ENCODE measurements around the gene TGM3. TPM values are rescaled to one million over a fixed set of nuclear protein-coding genes. Genes with fewer than 3 reads are reported as not detected.
"Not testable (repeated sequence)": the region's sequence is repeated elsewhere in the genome, so short reads cannot be mapped to it uniquely, and the experiment has no call there.

TGM3 gene, protein sequence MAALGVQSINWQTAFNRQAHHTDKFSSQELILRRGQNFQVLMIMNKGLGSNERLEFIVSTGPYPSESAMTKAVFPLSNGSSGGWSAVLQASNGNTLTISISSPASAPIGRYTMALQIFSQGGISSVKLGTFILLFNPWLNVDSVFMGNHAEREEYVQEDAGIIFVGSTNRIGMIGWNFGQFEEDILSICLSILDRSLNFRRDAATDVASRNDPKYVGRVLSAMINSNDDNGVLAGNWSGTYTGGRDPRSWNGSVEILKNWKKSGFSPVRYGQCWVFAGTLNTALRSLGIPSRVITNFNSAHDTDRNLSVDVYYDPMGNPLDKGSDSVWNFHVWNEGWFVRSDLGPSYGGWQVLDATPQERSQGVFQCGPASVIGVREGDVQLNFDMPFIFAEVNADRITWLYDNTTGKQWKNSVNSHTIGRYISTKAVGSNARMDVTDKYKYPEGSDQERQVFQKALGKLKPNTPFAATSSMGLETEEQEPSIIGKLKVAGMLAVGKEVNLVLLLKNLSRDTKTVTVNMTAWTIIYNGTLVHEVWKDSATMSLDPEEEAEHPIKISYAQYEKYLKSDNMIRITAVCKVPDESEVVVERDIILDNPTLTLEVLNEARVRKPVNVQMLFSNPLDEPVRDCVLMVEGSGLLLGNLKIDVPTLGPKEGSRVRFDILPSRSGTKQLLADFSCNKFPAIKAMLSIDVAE
- not detected in 2 replicates for total RNA-seq

- intact Hi-C loops (cut with micrococcal nuclease) = no loop called here
These were observed at the start of gene TGM3 for GRCh38 chr20:2295886-2296515. TSS of gene TGM3 (plus strand) at chr20:2296001. CDS start at chr20:2296064, 63 bp downstream.

- intact Hi-C loops (cut with micrococcal nuclease) = loop anchor here (10.0 kb wide), 1 partner anchor 61 kb away; no protein-coding TSS in a partner anchor
These were observed 49.7 kb upstream of the TGM3 start for GRCh38 chr20:2246069-2246491.

GRCh38 chr20:2248837-2249236, 47.0 kb upstream of the TGM3 start:
- intact Hi-C loops (cut with micrococcal nuclease) = loop anchor here (10.0 kb wide), 1 partner anchor 64 kb away; no protein-coding TSS in a partner anchor

GRCh38 chr20:2249935-2250334, 45.9 kb upstream of the TGM3 start:
- intact Hi-C loops (cut with micrococcal nuclease) = loop anchor here (10.0 kb wide), 1 partner anchor 65 kb away; no protein-coding TSS in a partner anchor

DNA sequence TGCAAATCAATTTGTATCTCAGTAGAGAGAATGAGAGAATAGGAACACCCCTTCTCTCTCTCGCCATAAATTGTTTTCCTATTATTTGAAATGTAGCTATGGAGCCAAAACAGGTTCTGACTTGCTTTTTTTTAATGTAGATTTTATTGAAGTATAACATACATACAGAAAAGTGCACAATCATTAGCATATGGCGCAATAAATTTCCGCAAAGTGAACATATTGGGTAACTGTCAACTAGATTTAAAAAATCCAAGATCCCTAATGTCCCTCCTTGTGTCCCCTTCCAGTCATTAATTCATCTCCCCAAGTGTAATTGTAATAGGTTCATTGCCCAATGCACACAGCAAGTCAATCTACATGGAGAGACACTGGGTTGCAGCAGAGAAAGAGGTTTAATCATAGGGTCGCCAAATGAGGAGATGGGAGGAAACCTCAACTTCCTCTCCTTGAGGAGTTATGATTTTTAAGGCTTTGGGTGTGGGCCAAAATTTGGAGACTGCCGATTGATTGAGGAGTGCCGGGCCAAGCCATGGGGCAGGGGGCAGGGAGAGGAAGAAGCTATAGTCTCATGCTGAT, 43.3 kb upstream of the TGM3 start:
- intact Hi-C loops (cut with micrococcal nuclease) = no loop called here

DNA sequence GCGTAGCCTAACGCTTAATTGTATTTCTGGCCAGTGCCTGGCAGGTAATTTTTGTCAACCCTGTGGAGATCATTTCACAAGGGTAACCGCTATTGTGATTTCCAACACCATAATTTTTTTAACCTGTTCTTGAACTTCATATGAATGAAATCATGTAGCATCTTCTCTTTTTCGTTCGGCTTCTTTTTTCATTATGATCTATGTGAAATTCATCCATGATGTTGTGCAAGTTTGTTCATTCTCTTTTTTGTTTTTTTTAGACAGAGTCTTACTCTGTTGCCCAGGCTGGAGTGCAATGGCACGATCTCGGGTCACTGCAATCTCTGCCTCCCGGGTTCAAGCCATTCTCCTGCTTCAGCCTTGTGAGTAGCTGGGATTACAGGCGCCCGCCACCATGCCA, 42.5 kb upstream of the TGM3 start:
- intact Hi-C loops (cut with micrococcal nuclease) = no loop called here

- intact Hi-C loops (cut with micrococcal nuclease) = no loop called here
These were observed 41.5 kb upstream of the TGM3 start for GRCh38 chr20:2254333-2254732.

DNA sequence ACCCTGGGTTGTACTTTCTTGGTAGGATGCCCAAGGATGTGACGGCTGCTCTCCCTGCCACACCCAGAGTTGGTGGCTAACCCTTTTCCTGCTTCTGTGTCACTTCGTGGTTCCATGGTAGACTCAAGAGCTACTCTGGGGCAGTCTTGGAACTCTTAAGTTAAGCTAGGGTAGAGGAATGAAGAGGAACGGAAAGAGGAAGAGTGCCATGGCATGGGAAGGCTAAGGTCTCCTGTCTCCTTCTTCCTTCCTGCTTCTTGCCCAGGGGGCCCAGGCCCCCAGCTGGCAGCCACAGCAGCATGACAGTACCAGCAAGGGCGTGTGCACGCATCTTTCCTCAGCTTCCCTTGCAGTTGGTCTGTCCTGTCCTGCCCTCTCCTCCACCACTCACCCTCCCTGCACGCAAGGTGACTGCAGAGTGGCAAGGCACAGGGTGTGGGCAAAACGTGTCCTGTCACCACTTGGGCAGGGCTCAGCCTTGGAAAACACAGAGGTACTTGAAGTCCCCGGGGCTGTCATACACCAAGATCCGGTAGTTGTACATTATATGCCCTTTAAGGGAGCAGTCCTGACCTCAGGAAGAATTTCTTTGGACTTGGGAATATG, 39.8 kb upstream of the TGM3 start:
- intact Hi-C loops (cut with micrococcal nuclease) = no loop called here

DNA sequence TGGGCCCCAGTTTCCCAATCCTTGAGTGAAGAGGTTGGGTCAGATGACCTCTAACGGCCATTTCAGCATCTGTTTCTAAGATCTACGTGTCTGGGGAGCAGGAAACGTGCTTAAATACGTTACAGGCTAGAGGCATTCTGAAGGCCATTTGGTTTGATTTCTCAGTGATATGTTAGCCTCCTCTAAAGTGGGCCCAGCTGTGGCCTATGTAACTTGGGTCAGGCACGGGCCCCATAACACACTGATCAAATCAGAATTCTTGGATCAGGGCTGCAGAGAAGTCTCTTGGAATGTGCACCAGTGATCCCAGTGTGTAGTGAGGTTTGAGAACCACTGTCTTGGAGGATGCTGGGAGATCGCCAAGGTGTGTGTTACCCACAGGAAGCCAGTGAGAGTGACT, 36.1 kb upstream of the TGM3 start:
- intact Hi-C loops (cut with micrococcal nuclease) = no loop called here

GRCh38 chr20:2260250-2260649, 35.6 kb upstream of the TGM3 start:
- intact Hi-C loops (cut with micrococcal nuclease) = no loop called here

DNA sequence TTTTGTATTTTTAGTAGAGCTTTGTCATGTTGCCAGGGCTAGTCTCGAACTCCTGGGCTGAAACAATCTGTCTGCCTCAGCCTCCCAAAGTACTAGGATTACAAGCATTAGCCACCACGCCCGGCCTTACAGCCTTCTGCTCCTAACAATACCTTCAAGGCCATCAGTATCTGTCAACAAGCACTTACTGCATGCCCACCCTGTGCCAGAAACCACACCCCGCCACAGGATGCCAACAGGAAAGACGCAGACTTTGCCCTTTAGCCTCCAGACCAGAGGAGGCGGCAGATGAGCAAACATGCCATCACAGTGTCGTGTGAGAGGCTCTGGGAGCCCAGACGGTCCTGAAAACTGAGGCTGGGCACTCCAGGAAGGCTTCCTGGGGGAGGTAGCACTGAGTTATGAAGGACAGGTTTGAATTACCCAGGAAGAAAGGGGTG, 34.7 kb upstream of the TGM3 start:
- intact Hi-C loops (cut with micrococcal nuclease) = no loop called here

GRCh38 chr20:2261629-2262028, 34.2 kb upstream of the TGM3 start:
- intact Hi-C loops (cut with micrococcal nuclease) = no loop called here

DNA sequence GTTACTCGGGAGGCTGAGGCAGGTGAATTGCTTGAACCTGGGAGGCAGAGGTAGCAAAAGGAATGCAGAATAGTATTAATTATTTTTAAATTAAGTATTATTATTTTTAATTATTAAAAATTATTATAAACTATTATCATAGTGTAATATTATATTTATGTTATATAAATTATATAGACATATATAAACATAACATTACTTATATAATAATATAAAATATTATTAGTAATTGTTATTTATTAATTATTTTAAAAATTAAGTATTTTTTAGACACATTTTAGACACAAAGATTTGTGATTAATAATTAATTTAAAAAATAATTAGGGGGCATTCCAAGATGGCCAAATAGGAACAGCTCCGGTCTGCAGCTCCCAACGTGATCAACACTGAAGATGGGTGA, 31.7 kb upstream of the TGM3 start:
- intact Hi-C loops (cut with micrococcal nuclease) = no loop called here

- intact Hi-C loops (cut with micrococcal nuclease) = not testable (repeated sequence)
These were observed 31.0 kb upstream of the TGM3 start for GRCh38 chr20:2264621-2265374.

GRCh38 chr20:2273634-2274302, 22.0 kb upstream of the TGM3 start:
- intact Hi-C loops (cut with micrococcal nuclease) = no loop called here

- intact Hi-C loops (cut with micrococcal nuclease) = no loop called here
These were observed 19.8 kb upstream of the TGM3 start for GRCh38 chr20:2276015-2276414.

DNA sequence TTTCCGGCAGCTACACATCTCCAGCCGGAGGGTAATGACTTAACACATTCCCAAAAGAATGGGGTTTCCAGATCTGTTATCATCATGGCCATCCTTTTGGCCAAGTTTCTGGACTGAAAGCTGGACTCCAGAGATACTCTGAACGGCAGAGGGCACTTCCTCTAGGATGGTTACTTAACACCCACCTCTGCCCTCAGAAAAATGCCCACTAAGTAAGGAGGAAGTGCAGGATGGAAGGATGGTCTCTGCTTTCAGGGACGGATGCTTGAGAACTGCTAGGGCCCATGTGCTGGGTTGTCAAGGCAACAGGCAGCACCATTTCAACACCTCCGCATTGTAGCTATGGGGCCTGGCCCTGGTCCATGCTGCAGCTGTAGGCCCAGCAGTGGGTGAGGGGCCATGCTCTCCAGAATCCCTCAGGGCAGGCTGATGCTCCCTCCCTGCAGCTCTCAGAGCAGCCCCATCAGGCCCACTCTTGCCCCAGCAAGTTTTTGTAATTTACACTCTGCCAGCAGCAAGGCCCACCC, 16.5 kb upstream of the TGM3 start:
- intact Hi-C loops (cut with micrococcal nuclease) = no loop called here

- intact Hi-C loops (cut with micrococcal nuclease) = no loop called here
These were observed 15.7 kb upstream of the TGM3 start for GRCh38 chr20:2280082-2280481.

GRCh38 chr20:2281563-2281962, 14.2 kb upstream of the TGM3 start:
- intact Hi-C loops (cut with micrococcal nuclease) = no loop called here

DNA sequence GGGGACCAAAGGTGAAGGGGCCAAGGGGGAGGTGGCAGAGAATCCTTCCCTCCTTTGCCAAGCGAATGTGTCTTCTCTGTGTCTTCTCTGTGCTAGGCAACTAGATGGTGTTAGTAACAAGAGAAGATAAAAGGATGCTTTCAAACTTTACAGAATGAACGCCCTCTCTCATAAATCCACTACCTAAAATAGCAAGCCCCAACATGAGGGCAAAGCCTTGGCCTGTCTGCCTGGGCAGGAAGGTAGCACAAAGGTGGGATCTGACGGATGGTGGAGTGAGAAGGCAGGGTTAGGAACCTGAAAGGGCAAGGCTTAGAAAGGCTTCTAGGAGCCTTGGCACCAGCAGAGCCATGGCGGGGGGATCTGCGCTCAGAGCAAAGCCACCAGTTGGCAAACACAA, 13.6 kb upstream of the TGM3 start:
- intact Hi-C loops (cut with micrococcal nuclease) = no loop called here

Data from T-helper 1 cell treated with Interleukin-12 subunit alpha and Interleukin-12 subunit beta and Interleukin-4 antibody, amounts not matched to agents 30 ng/mL and 1 ng/mL, for 36 hours (primary cell).